ENCODE data around the gene SMAD7.

SMAD7 gene

DNA sequence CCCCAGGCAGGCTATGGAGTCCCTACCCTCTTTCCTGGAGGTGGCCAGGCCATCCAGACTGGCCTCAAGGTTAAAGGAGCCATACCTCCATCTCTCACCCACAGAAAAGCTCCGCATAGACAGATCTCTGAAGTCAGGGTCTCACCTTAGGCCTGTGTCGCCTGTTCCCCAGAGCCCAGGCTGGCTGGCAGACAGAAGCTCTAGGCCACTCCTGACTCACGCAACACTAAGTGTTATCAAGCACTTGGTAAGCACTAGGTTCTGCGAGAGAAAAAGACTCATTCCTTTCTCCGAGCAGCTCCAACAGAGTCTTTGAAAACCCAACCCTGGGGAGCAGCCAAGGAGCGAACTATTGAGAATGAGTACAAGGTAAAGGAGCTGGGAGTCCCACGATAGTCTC, 6.1 kb downstream of the SMAD7 start:
- DNase-seq (ENCODE audit: low spot score), result peak; percentile 67

DNA sequence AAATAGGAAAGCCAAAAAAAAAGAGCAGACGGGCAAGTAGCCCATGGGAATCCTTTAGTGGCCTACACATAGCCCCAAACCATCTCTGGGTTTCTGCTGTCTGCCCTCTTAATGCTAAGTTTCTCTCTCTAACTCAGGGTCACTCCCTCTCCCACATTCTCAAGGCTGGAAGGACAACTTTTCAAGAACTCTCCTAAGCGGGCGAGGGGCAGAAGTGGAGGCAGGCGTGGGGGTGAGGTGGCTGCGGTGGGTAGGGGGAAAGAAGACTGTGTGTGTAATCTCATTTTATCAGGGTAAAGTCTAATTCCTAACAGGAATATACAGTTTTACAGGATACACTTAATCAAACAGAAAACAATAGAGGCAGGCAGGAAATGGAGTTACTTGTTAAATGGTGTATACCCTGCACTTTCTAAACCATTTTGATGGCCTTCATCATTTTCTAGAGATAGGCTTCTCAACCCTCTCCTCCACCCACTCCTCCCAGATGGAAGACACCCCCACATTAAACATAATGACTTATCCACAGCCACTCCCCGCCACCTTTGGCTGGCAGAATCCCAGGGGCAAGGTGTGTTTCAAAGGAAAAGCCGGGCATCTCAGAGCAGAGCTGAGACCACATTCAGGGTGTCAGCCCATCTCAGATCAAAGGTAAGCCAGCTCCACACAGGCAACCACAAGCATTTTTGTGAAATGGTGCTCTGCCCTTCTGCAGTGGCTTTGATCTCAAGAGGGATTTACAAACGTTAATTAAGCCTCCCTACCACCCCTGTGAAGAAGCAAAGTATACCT, 6.8 kb downstream of the SMAD7 start:
- DNase-seq (ENCODE audit: low spot score), result peak; percentile 91

DNA sequence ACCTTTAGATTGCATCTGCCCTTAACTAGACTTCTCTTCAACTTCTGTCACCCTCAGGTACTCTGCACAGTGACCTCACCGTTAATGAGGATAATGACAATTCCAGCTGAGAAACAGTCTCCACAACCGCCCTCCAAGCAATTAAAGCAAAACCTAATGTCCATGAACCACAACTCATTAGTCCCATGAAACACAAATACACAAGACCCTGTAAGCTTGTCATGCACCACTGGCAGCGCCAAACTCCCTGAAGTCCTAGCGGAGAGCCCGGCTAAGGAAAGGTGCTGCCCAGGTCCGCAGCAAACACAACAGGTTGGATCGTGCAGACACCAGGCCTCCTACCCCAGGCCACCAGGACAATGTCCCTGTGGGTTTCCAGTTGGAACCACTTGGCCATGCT, 7.4 kb downstream of the SMAD7 start:
- no peak for DNase-seq (ENCODE audit: low spot score)

DNA sequence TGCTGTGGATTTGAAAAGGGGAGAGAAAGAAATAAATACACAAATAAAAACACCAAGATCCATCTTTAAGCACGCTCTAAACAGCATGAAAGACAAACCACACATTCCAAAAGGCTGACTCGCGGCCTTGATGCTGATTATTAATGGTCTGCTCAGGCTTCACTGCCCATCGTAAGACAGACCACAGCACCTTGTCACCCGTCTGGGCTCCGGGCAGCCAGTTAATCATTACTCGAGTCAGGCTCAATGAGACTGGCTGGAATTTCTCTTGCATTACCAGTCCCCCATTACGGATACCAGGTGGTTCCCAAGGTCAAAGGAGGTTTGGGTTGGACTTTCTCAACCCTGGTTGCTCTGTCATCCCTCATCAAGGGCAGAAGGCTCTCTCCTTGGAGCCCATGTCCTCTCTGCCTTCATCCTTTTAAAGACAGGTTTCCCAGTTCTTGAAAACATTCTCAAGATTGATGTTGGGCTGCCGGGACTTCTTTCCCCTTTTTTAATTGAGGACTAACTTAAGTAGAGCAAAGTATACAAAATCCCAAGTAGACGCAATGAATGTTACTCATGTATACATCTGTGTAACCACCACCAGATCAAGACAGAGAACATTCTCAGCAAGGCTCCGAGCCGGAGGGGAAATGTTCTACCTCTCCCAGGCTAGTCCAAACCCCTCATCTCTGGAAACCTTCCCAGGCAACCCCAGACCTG, 8.1 kb downstream of the SMAD7 start:
- DNase-seq (ENCODE audit: low spot score), result peak; percentile 91

DNA sequence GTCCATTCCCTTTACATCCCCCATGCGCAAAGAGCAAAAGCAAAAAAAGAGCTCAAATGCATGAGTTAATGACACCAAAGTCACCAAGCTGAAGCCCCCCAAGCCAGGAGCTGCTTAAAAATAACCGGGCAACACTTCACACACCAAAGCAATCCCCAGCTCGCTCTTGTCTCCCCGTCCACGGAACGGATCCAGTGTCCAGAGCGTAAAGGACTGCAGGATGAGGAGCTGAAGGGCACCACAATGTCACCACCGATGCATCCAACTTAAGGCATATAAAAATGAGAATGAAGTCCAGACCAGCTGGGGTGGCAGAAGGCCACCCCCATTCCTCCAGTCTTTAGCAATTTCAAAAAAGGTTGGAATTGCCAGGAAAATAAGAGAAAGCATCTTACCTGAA, 8.7 kb downstream of the SMAD7 start:
- no peak for DNase-seq (ENCODE audit: low spot score)

DNA sequence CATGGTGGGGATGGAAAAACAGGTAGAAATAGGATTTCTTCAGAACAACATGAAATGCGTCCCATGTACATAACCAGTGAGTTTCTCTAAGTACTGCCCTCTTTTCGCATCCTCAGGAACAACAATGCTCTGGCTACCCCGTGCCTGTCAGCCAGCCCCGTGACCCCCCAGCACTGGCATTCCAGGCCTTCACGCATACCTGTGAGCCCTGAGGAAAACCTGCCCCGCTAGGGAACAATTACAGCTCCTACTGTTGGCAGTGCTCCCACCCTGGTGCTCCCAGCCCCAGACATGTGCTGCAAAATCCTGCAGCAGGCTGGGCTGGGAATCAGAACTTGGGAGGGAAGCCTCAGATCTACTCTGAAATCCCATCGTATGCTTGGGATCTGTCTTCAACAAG, 9.1 kb downstream of the SMAD7 start:
- DNase-seq (ENCODE audit: low spot score), result no peak

DNA sequence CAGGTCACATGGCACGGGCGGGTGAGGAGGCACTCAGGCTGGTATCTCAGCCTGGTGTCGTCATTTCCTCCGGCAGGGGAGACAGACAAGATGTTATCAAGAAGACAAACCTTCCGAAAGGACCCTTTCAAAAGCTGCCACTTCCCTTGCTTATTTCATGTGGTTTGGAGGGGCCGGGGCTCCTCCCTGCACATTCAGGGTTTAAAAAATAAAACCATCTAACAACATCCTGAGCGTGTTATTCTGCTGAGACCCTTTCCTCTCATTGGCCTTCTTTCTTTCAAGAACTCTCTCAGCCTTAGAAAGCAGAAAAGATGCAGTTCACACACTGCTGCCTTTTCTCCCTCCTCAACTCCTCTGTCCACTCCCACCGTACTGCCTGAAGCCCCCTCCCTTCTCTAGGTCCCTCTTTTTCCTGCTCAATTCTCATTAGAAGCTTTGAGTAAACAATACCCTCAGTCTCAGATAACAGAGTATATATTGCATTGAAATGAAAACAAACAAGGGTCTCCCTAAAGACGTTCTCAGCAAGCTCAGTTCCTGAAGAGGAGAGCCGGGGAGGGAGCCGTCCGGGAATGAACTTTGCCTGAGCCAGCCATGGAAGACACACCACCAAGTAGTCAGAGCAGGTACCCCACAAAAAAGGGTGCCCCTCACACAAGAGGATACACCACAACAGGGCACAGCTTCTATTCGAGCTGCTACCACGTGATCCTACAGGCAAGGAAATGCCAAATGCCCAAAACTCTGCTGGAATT, 9.7 kb downstream of the SMAD7 start:
- peak; percentile 51 for DNase-seq (ENCODE audit: low spot score)

DNA sequence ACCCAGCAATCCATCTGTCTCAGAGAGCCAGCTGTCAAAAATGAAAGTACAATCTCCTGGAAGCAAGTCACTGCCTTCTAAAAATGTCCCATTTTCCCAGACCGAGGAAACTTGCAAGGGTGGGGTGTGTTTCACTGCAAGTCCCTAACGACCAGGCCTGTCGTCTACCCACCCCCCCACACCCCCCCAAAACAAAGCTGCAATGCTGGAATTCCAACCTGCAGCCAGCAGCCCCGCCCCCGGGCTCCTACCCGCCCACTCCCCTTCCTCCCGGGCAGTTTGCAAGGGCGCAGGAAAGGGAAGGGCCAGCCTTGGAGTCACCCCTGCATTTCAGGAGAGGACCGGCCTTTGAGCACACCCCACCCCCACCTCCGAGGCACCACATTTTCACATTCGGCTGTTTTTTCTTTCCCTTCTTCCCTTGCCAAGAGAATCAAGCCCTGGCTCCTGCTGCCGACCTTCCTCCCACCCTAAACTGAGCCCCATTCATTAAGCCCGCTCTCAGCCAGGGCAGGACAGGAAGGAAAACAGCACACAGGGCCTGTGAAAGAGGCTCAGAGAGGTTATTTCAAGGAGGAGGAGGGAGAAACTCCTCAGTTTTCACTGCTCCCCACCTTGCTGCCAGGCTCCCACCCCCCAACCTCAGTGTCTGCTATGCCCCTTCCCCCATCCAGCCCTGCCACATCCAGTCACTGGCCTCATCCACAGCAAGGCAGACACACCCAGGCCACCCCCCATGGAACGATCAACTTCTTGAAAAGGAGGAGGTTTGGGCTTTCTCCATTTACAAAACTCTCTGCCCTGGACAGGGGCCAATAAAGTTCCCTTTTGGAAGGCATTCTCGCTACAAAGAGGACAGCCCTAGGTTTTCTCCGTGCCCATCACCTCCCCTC, 11.3 kb downstream of the SMAD7 start:
- DNase-seq (ENCODE audit: low spot score), result no peak

DNA sequence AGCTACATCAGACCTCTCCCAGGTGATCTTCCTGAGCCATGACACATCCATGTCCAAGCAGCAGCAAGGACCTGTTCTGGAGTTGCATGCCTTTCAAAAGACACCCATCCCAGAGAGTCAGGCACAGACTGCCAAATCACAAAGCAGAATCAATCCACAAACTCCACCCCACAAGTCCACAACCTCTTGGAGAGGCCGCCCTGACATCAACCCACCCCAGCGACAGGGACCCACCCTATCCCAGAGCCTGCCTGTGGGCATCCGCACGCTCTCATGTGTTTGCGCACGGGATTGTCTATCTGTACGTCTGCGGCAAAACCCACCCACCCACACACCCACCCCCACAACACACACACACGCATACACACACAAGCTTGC, 11.9 kb downstream of the SMAD7 start:
- no peak for DNase-seq (ENCODE audit: low spot score)

DNA sequence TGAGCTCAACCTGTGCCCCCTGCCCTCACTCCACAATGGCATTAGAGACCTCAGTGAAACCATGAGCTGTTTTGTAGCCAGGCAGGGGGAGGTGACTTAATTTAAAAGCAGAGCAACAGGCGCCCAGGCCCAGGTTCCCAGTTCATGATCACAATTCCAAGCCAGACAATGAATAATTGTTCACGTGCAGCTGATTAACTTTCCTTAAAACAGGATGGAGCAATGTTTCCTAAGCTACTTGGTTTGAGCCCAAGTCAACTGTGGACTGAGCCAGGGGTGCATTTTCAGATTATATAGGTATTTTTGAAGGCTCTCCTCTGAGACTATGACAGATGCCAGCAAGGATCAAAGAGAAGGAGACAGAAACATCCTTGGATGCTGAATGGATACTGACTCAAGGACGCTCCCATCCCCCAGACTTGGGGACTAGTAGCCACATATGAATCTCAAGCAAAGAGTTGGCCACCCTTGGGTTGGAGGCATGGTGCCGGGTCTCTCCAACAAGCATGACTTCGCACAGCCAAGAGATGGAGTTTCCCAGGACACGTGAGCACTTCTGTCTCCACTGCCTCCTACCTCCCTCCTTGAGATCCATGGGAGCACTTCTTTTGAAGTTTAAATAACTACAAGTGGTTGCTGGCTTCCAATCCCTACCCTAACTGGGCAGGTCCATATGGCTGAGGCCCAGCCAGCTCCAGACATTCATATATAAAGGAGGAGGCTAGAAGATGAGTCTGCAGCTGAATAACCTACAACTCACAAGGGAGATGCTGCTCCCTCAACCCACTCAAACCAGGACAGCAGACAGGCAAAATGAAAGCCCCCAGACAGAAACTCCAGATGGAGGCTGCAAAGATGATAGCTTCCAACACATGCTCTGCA, 12.7 kb downstream of the SMAD7 start:
- no peak for DNase-seq (ENCODE audit: low spot score)

DNA sequence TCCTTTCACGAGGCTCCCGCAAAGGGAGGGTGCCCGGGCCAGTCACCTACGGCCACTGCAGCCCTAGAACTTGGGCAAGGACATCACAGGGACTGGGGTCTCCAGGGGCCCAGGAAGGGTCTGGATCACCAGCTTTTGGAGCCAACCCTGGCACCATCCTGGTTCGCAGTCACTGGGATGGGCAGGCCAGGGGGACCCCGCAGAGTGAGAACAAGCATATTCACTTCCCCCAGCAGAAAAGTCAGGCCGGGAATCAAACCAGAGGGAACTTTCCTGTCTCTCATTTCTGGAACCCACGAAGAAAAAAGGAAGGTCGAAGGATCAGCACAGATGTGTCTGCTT, 15.4 kb downstream of the SMAD7 start:
- DNase-seq (ENCODE audit: low spot score), result no peak

DNA sequence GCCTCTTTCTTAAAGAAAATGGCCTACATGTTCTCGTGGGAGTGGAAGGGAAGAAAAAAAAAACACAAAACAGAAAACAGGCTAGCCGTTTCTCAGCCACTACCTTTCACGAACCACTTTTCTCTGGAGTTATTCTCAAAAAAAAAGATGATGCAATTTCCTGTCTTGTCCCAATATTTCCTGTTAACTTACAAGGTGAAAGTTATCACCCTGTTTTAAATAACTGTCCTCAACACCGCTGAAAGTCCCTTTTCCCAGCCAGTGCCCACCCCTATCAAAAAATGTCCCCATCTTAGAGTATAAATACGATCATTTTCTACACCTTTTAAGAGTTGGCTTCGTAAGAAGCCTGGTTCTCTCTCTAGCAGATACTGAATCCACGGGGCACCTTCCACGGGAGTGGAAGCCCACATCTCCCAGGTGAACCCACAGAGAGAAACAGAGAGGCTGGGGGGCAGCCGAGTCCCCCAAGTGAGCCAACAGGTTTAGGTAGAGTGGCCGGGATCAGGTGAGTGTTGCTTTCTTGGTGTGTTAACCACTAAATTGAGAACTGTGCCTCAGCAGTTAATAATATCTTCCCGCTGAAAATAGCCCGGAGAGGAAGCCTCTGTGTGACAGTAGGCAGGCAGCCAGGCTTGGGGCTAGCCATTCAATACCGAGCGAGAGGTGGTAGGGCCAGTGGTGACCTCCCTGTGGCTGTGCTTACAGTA, 15.9 kb downstream of the SMAD7 start:
- no peak for DNase-seq (ENCODE audit: low spot score)

DNA sequence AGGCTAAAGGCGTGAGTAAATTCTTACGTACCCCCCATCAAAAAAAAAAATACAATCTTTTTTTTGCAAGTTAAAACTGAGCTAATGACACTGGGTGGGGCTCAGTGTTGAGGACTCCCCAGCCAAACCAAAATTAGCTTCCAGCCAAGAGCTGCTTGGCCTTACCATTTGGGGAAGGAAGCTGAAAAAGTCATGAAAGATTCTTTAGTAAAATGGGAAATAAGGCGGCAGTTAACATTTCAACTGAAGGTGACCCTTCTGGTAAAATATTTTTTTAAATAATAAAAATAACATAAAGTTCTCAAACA, 16.4 kb downstream of the SMAD7 start:
- DNase-seq (ENCODE audit: low spot score), result no peak

DNA sequence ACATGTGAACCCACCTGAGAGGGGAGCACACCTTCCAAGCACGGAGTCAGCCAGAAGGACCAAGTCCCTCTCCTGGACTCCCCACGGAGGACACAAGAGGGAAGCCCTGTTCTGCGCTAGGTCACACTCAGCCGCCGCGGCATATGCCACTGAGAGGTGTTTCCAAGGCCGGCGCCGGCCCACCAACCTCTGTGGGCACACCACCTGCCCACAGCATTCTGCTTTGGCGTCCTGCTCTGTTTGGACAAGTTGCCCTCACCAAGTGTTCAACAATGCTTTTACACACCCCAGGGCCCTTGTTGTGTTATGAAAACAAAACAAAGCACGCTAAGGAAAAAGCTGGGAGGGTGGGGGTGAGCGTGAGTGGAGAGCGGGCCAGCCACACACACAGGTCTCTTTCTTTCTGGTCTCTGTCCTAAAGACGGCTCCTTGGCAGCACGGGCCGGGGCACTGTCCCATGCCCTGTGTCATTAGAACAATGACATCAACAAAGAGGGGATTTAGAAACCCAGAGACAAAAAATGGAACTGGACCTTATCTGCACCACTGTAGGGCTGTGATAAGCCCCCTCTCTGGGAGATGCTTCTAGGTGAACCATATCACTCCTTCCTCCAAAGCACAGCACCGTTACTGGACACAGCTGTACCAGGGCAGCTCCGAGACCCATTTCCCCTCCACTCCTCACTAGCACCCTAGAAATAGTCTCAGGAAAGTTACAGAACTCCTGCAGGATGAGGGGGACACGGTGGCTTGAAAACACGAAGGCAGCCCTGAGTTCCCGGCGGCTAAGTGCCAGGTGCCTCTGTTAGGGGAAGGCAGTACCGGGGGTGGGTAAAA, 17.0 kb downstream of the SMAD7 start:
- DNase-seq (ENCODE audit: low spot score), result peak; percentile 58

DNA sequence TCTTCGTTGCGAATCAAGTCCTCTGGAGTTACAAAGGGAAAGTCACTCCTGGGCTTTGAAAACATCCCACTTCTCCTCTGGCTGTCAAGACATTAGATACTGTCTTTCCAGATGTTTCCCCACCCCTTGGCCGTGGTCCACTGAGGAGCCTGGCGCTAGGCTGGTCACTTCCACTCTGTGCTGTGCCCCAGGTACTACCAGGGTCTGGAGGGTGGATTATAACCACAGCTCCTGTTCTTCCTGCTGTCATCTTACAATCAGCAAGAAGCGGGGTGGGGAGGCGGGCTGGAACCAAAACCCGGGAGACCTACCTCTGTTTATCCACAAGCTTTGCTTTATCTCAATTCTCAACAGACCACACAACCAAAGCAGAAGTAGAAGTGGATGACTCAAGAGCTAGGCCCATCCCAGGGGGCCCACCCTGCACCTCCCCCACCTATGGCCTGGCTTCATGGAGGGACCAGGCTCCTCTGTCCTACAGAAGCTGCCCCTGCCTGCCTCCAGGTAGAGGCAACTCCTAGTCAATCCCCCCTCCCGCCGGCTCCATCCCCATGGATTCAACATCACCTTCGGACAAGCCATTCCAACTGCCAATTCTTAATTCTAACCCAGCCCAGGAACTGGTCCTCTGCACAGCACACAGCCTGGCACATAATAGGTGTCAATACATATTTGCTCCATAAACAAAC, 17.8 kb downstream of the SMAD7 start:
- DNase-seq (ENCODE audit: low spot score), result no peak

DNA sequence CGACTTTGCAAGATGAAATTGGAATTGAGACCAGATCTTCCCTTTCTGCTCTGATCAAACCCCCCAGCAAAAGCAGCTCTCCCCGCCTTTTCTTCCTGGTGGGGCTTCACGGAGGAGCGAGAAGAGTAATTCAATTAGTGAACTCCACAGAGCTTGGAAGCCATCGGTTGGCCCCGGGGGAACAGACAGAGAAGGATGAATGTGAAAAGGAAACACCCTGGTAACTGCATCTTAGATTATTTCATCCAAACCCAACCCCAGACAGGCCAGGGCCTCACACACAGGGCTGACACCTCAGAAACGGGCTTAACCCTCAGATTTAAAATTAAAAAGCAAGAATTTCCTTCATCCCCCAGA, 18.3 kb downstream of the SMAD7 start:
- DNase-seq (ENCODE audit: low spot score), result no peak

DNA sequence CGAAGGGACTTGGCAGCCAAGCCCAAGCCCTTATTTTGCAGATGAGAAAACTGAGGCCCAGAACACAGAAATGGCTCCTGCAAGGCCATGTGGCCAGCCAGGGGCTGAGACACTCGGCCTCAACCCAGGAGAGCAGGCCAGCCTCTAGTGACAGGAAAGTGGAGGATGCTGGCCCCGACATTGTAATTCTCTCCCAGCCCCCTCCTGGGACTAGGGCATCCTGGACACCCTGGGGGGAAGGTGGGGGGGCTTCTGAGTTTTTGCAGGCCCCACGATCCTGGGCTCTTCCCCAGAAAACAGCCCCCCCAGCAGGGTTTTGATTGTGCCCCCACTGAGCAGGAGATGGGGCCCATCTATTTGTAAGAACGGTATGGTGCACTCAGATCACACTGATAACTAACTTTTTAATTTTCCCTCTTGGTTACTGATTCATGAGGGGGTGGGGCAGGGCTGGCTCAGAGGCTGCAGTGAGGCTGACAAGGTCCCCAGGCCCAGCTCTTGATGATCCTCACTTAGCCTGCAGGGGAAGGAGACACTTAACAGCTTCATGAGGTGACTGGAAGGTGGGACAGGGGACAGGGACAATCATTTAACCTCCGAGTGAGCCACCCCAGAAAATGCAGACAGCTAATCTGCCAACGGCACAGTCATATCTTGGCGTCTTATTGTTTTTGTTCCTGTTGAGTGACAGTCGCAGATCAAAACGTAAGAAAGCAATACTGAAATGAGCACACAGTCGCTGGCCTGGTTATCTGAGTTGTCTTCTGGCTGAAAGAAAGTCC, 18.9 kb downstream of the SMAD7 start:
- no peak for DNase-seq (ENCODE audit: low spot score)

DNA sequence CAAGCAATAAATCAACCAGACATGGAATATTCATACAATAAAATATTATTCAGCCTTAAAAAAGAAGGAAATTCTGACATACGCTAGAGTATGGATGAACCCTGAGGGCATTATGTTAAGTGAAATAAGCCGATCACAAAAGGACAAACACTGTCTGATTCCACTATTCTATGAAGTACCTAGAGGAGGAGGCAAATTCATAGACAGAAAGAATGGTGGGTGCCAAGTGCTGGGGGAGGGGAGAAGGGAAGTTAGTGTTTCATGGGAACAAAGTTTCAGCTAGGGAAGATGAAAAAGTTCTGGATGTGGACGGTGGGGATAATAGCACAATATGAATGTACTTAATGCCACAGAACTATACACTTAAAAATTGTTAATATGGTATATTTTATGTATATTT, 19.8 kb downstream of the SMAD7 start:
- DNase-seq (ENCODE audit: low spot score), result no peak
